ACC112 (cell line): ENCODE data around the gene FAM131B.

Source experiments
- H2AFZ ChIP-seq: fragments of 200-600 bp; sonication (generic); one replicate; pipeline ENCODE4 v1.6.0; 2017; ENCODE audit warnings: antibody characterized with exemption, low read length; ENCODE audit not compliant: unreplicated experiment
- H3K27ac ChIP-seq: fragments of 200-600 bp; sonication (generic); 2 replicates; pipeline ENCODE4 v1.5.1; 2014; ENCODE audit warnings: low read depth, mild to moderate bottlenecking, antibody characterized with exemption, low read length, moderate library complexity
- H3K27me3 ChIP-seq: fragments of 200-600 bp; sonication (generic); 2 replicates; pipeline ENCODE4 v1.6.1; 2014; ENCODE audit warnings: mild to moderate bottlenecking, antibody characterized with exemption, low read length, moderate library complexity, mixed read lengths; ENCODE audit not compliant: insufficient read depth
- H3K36me3 ChIP-seq: fragments of 200-600 bp; sonication (generic); 2 replicates; pipeline ENCODE4 v1.6.1; 2016; ENCODE audit warnings: mild to moderate bottlenecking, antibody characterized with exemption, low read length, moderate library complexity, mixed read lengths; ENCODE audit not compliant: insufficient read depth
- H3K4me1 ChIP-seq: fragments of 200-600 bp; sonication (generic); one replicate; pipeline ENCODE4 v1.6.1; 2016; ENCODE audit warnings: low read length, mixed read lengths; ENCODE audit not compliant: insufficient read depth, unreplicated experiment, control insufficient read depth
- H3K4me3 ChIP-seq: fragments of 200-600 bp; sonication (generic); 2 replicates; pipeline ENCODE4 v1.5.1; 2014; ENCODE audit warnings: mild to moderate bottlenecking, low read depth, low read length
- H3K79me2 ChIP-seq: fragments of 200-600 bp; sonication (generic); one replicate; pipeline ENCODE4 v1.6.0; 2016; ENCODE audit warnings: low read length; ENCODE audit not compliant: control insufficient read depth, unreplicated experiment, insufficient read depth

The FAM131B gene

DNA sequence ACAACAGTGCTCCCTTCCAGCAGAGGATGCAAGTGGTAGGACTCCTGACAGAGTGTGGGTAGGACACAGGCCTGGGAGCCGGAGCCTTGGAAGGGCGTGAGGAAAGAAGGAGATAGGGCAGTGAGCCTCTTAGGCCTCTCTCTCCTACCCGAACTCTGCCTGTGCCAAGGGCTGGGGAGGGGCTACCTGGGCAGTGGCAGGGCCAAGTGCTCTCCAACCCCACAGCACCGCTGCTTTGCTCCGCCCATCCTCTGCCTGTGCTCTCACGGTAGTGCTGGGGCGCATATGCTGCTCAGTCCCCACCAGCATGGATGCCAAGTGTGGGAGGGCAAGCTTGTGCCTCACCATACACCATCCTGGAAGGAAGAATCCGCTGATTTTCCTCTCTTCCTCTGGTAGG, 7.5 kb downstream of the FAM131B start:
- no peaks in the 10 kb centered on the region for H3K36me3 ChIP-seq
- no peak overlapping the region for H3K4me3 ChIP-seq
- H3K27ac ChIP-seq = no peak overlapping the region
- H3K27me3 ChIP-seq = peaks cover 13% of the 10 kb centered on the region; the same call in 1 of the 2 replicates
- H3K79me2 ChIP-seq = no peaks in the 10 kb centered on the region
- no peaks in the 10 kb centered on the region for H3K4me1 ChIP-seq
- no peak overlapping the region for H2AFZ ChIP-seq

DNA sequence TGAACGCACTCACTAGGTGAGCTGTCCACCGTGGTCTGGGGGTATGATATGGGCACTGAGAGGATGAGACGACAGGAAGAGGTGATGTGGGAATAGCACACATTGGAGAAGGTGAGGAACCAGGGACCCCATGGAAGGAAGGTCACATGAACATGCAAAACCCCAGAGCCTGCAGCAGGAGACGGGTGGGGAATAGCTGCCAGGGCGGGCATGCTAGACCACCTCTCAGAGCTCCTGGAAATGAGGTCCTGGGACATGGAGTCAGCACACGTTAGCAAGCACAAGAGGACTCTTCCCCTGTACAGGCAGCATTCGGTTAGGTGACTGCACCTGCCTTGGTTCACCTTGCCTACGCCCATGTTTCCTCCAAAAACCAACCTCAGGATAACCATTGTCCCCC, 8.1 kb downstream of the FAM131B start:
- H3K27ac ChIP-seq = no peak overlapping the region
- H3K4me1 ChIP-seq = no peaks in the 10 kb centered on the region
- no peaks in the 10 kb centered on the region for H3K36me3 ChIP-seq
- no peak overlapping the region for H3K4me3 ChIP-seq
- no peak overlapping the region for H2AFZ ChIP-seq
- no peaks in the 10 kb centered on the region for H3K79me2 ChIP-seq
- peaks cover 13% of the 10 kb centered on the region for H3K27me3 ChIP-seq

- no peak overlapping the region for H2AFZ ChIP-seq
- no peak overlapping the region for H3K4me3 ChIP-seq
- H3K79me2 ChIP-seq = no peaks in the 10 kb centered on the region
- peaks cover 22% of the 10 kb centered on the region for H3K27me3 ChIP-seq
- H3K36me3 ChIP-seq = no peaks in the 10 kb centered on the region
- no peak overlapping the region for H3K27ac ChIP-seq
- no peaks in the 10 kb centered on the region for H3K4me1 ChIP-seq
These were observed 9.9 kb downstream of the FAM131B start for GRCh38 chr7:143352531-143353002.

DNA sequence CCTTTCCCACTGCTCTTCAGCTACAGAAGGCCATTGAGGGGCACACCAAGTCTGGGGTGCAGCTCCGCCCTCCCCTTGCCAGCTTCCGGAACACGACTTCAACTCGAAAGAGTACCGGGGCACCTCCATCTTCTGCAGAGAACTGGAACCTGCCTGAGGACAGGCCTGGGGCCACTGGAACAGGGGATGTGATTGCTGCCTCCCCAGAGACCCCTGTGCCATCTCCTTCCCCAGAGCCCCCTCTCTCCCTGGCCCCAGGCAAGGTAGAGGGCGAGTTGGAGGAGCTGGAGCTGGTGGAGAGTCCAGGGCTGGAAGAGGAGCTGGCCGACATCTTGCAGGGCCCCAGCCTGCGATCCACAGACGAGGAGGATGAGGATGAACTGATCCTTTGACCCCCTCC, 10.9 kb downstream of the FAM131B start:
- H3K79me2 ChIP-seq = no peaks in the 10 kb centered on the region
- H3K36me3 ChIP-seq = no peaks in the 10 kb centered on the region
- no peaks in the 10 kb centered on the region for H3K4me1 ChIP-seq
- peaks cover 30% of the 10 kb centered on the region for H3K27me3 ChIP-seq
- no peak overlapping the region for H2AFZ ChIP-seq
- H3K4me3 ChIP-seq = no peak overlapping the region
- H3K27ac ChIP-seq = no peak overlapping the region

DNA sequence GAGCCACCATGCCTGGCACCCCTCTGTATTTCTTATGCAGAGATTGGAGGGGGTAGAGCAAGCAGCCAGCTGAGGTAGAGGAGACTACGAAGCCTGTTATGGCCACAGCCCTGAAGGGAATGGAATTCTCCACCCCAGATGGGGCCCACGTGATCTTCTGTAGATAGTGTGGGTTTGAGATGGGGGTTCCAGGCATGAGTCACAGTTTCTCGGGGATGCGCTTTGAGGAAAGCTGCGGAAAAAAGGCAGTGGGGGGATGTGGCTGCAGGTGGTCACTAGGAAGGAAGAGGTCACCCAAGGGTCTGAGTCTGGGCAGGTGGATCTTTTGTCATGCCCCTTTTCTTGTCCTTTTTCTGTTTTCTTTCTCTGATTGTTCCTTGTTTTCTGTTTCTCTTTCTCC, 11.5 kb downstream of the FAM131B start:
- no peaks in the 10 kb centered on the region for H3K79me2 ChIP-seq
- H2AFZ ChIP-seq = no peak overlapping the region
- H3K36me3 ChIP-seq = no peaks in the 10 kb centered on the region
- no peaks in the 10 kb centered on the region for H3K4me1 ChIP-seq
- H3K27me3 ChIP-seq = peaks cover 34% of the 10 kb centered on the region
- H3K27ac ChIP-seq = no peak overlapping the region
- no peak overlapping the region for H3K4me3 ChIP-seq

DNA sequence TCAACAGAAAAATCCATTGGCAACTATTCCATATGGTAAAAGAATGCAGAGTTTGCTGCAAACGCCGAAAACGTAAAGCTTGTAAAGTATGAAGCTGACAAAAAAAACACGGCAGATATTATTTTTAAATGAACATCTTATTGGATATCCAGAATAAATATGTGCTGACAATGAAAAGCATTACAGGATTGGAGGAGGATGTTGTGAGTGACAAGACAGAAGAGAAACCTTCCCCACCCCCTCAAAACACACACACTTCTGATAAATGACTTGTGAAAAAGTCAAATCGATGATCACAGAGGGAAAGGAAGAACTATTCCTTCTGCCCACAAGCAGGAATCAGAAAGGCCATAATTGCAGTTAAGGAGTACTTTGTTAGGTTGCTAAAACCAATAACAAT, 14.6 kb downstream of the FAM131B start:
- no peak overlapping the region for H3K4me3 ChIP-seq
- no peaks in the 10 kb centered on the region for H3K79me2 ChIP-seq
- H3K27ac ChIP-seq = no peak overlapping the region
- peaks cover 48% of the 10 kb centered on the region for H3K27me3 ChIP-seq
- H2AFZ ChIP-seq = no peak overlapping the region
- no peaks in the 10 kb centered on the region for H3K36me3 ChIP-seq
- H3K4me1 ChIP-seq = no peaks in the 10 kb centered on the region

DNA sequence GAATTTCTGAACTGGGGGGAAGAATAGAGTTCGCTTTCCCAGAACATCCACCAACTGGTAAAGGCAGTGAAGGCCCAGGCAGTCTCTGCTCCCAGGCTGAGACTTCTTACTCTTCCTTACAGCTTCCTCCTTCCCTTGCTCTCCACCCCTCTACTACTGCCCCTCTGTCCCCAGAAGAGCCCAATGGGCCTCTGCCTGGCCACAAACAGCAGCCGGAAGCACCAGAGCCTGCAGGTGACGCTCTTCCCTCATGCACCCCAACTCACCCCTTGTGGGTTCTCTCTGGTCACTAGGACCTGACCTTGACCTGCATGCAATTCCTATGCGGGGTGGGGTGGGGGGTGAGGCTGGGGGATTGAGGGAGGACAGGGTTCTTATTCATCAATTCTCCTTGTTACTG, 16.5 kb downstream of the FAM131B start:
- Histone ChIP-seq H3K79me2 (no peaks in the 10 kb centered on the region), H3K4me3 (no peak overlapping the region), H3K27me3 (peaks cover 49% of the 10 kb centered on the region), H3K36me3 (no peaks in the 10 kb centered on the region), H3K4me1 (no peaks in the 10 kb centered on the region), H3K27ac (no peak overlapping the region), H2AFZ (no peak overlapping the region)

GRCh38 chr7:143345428-143345900, 17.0 kb downstream of the FAM131B start:
- Histone ChIP-seq H3K36me3 (no peaks in the 10 kb centered on the region), H3K4me1 (no peaks in the 10 kb centered on the region), H3K4me3 (no peak overlapping the region), H3K27me3 (peaks cover 48% of the 10 kb centered on the region), H3K79me2 (no peaks in the 10 kb centered on the region), H2AFZ (no peak overlapping the region), H3K27ac (no peak overlapping the region)

GRCh38 chr7:143343596-143343995, 18.9 kb downstream of the FAM131B start:
- Histone ChIP-seq H3K36me3 (no peaks in the 10 kb centered on the region), H3K79me2 (no peaks in the 10 kb centered on the region), H3K4me1 (no peaks in the 10 kb centered on the region), H3K27me3 (peaks cover 46% of the 10 kb centered on the region), H2AFZ (no peak overlapping the region), H3K27ac (no peak overlapping the region), H3K4me3 (no peak overlapping the region)

GRCh38 chr7:143341842-143342241, 20.7 kb downstream of the FAM131B start:
- H3K27me3 ChIP-seq = peaks cover 44% of the 10 kb centered on the region
- no peak overlapping the region for H2AFZ ChIP-seq
- H3K36me3 ChIP-seq = no peaks in the 10 kb centered on the region
- no peak overlapping the region for H3K4me3 ChIP-seq
- no peaks in the 10 kb centered on the region for H3K79me2 ChIP-seq
- no peak overlapping the region for H3K27ac ChIP-seq
- no peaks in the 10 kb centered on the region for H3K4me1 ChIP-seq

DNA sequence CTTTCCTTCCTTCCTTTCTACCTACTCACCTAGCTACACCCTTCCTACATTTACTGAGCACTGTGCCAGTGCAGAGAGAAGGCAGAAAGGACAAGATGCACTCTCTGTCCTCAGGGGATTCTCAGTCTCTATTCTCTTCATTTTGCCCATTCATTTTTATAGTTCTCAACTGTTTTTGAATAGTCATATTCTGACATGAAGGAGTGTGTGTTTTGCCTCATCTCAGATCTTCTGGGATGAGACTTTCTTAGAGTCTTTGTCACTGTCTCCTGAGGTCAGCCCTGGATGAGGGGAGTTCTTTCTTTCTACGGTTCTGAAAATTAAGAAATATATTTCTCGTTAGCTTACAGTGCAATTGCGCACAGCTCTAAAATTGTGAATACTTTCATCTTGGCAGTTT, 25.3 kb downstream of the FAM131B start:
- H2AFZ ChIP-seq = no peak overlapping the region
- no peak overlapping the region for H3K4me3 ChIP-seq
- H3K79me2 ChIP-seq = no peaks in the 10 kb centered on the region
- H3K4me1 ChIP-seq = peaks cover 11% of the 10 kb centered on the region
- no peaks in the 10 kb centered on the region for H3K36me3 ChIP-seq
- no peak overlapping the region for H3K27ac ChIP-seq
- peaks cover 26% of the 10 kb centered on the region for H3K27me3 ChIP-seq
